ENCODE results near the gene OTOS. TPM values are rescaled to one million over a fixed set of nuclear protein-coding genes. Genes with fewer than 3 reads are reported as not detected.
A peak's percentile ranks its signal among the peaks of the same experiment; 100 is the strongest.

OTOS gene
- total RNA-seq, 1 donor from 2014 or later: not detected

GRCh38 chr2:240123821-240124650 is 16.4 kb downstream of the OTOS start:
- no peak for DNase-seq (ENCODE audit: low read depth)

DNA sequence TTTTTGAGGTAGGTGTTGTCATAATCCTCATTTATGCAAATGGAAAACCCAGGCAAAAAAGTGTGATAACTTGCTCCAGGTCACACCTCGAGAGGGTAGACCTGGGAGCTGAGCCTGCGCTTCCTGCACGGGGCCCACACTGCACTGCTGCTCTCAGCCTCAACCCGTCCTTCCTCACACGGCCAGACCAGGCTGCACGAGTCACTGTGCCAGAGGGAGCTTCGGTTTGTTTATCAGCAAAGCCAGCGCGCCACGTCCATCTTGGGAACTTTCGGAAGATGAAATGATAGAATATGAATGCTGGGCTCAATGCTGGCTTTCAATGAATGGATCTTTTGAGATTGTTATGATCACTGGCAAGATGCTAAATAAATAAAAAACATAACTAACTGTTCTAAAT is 18.8 kb downstream of the OTOS start:
- DNase-seq (ENCODE audit: low read depth): no peak

DNA sequence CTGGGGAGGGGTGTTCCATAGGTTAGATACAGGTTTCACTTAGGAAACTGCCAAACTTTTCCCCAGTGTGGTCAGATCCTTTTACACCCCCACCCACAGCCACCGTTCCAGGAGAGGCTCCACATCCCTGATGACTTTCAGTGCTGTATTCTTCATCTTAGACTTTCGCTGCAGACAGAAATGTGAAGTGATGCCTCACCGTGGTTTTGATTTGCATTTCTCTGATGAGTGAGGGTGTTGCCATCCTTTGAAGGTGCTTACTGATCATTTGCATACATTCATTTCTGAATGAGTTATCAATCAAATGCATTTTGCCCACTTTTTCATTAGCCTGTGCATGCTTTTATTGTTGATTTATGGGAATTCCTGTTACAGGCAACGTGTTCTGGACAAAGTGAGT is 19.3 kb downstream of the OTOS start:
- no peak for DNase-seq (ENCODE audit: low read depth)

GRCh38 chr2:240114233-240114632 is 26.2 kb downstream of the OTOS start:
- no peak for DNase-seq (ENCODE audit: low read depth)

DNA sequence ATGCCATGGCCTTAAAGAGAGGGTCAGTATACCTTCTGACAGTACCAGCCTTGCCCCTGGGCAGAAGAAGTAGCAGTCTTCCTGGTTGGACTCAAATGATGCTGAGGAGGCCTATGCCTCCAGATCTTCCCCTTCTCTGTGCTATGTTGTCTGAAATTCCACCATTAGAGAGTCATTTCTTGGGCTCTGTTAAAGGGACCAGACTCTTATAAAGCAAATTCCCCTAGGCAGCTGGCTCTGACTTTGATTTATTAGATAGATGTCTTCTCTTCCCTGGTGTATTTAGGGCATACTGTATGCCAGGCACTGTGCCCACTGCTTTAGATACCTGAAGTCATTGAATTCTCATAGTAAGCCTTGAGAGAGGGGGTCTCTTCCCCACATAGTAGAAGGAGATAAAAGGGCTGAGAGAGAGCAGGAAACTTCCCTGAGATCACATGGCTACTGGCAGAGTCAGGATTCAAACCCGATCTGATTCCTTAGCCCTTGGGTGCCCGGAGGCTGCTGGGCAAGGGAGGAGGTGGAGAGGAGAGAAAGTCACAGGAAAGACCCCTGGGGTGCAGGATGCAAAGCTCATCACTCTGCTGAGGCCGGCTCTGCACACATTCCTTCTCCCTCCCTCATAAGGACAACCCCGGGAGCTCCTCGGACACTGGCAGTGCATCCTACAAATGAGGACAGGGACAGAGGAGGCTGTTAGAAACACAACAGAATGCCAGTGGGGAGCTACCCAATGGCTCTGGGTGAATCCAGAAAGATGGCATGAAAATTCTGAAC is 27.4 kb downstream of the OTOS start:
- no peak for DNase-seq (ENCODE audit: low read depth)

- no peak for DNase-seq (ENCODE audit: low read depth)
These were observed 29.2 kb downstream of the OTOS start for GRCh38 chr2:240111253-240111652.

DNA sequence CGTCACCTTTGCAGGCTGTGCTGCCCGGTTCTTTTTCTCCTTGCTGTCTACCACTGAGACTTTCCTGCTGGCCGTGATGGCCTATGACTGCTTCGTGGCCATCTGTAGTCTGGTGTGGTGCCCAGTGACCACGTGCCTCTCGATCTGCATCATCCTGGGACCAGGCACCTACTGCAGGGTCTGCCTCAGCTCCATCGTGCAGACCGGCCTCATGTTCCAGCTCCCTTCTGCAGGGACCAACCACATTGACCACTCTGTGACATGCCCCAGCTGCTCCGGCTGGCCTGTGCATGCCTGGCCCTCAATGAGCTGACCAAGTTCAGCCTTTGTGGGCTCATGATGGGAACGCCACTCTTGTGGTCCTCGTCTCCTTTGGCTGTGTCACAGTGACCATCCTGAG is 31.1 kb downstream of the OTOS start:
- DNase-seq (ENCODE audit: low read depth): peak; percentile 16

DNA sequence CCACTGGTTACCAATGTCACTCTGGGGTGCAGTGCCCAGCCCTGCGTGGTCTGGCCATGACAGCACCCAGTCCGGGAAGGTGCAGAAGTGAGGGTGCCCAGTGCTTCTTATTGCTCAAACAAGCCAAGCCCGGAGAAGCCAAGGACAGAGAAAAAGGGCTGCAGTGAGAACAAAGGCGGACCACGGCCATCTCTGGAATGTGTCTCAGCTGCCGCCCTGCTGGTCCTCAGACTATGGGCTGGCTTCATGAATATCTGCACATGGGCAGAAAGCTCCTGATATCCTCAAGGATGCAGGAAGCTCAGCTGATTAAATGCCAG is 33.0 kb downstream of the OTOS start:
- DNase-seq (ENCODE audit: low read depth): peak; percentile 9

DNA sequence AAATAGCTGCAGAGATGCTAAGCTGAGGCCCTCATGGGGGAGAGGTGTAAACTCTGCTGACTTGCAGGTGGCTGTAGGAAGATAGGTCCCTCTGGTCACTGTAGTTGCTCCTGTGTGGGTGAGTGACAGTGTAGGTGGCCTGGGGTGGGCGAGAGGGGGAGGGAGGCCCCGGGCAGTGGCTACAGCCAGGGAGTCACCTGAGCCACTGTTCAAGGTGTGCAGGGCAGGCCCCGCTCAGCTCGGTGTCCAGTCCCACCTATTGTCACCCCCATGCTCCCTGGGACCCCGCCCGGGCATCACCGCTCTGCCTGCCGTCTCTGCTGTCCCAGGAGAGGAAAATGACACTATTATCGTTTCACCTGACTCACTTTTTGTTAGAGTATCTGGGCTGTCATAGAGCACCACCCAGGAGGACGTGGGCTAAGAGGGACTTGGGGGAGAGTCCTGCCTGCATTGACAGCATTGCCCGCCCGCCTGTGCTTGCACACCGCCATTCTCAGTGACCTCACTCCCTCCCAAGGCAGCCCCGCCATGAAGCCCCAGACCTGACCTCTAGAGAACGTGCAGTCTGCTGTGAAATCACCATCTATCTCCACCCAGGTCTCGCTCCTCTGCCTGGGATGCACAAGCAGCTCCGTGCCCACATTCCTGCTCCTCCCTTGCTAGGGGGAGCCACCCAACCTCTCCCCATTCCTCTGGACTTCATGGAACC is 33.5 kb downstream of the OTOS start:
- DNase-seq (ENCODE audit: low read depth): no peak

GRCh38 chr2:240105982-240106381 is 34.5 kb downstream of the OTOS start:
- DNase-seq (ENCODE audit: low read depth): no peak

- no peak for DNase-seq (ENCODE audit: low read depth)
These were observed 37.3 kb downstream of the OTOS start for GRCh38 chr2:240103136-240103535.

- no peak for DNase-seq (ENCODE audit: low read depth)
These were observed 42.1 kb downstream of the OTOS start for GRCh38 chr2:240098349-240098748.

DNA sequence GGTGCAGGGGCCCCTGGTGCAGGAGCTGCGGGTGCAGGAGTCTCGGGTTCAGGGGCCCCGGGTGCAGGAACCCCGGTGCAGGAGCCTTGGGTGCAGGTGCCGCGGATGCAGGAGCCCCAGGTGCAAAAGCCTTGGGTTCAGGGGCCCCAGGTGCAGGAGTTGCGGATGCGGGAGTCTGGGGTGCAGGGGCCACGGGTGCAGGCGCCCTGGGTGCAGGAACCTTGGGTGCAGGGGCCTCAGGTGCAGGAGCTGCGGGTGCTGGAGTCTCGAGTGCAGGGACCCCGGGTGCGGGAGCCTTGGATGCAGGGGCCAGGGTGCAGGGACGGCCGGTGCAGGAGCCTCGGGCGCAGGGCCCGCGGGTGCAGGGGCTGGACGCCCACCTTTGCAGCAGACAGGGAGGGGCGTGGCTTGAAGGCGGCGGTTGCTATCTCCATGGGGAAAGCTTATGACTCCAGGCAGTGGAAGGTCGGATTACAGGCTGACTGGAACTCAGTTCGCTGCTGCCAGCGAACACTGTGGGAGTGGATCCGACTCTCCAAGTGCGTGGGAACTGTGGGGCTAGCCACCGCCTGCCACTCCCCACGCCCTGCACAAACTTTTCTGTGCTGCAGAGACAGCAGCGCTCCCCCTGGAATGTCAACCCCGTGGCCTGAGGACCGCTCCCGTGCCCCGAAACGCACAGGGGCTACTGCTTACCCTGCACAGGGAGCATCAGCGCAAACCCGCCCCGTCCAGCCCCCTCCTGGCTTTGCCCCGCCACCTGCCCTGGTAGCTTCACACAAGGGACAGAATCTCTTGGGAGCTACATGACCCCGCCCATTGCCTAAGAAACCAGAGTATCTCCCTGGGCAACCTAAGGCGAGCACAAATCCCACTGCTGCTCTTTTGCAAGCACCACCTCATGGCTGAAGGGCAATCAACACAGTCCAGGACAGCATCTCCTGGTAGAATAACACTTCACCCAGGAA is 44.6 kb downstream of the OTOS start:
- no peak for DNase-seq (ENCODE audit: low read depth)

GRCh38 chr2:240089306-240089705 is 51.2 kb downstream of the OTOS start:
- no peak for DNase-seq (ENCODE audit: low read depth)

Other genes with a start within 250 kb of the OTOS start
- 212 and 255 TPM in 2 replicates for gene NDUFA10, start 115.3 kb downstream of the OTOS start, total RNA-seq
- not detected in 2 replicates for gene OR6B2, start 110.2 kb downstream of the OTOS start, total RNA-seq
- not detected in 2 replicates for gene OR6B3, start 87.1 kb downstream of the OTOS start, total RNA-seq
- 61.9 and 134 TPM in 2 replicates for gene COPS9, start 4.4 kb downstream of the OTOS start, total RNA-seq